B cell (primary cell): ENCODE measurements around the gene TMEM154.

Experiments used
- CTCF ChIP-seq: fragments of 200-600 bp; IDR thresholded peaks from one replicate; pipeline ENCODE4 v1.8.0; 2022; ENCODE audit warnings: antibody characterized with exemption, mild to moderate bottlenecking
- EZH2 ChIP-seq: IDR thresholded peaks from 2 replicates; pipeline ENCODE4 v1.6.1; 2012; ENCODE audit warnings: borderline replicate concordance, low read depth, mild to moderate bottlenecking, moderate library complexity, low read length; ENCODE audit not compliant: insufficient read depth, poor library complexity, severe bottlenecking

GRCh38 chr4:152598454-152598853 is 81.3 kb downstream of the TMEM154 start:
- TF ChIP-seq CTCF: no peak
- TF ChIP-seq EZH2: no peak
